Type B pancreatic cell (in vitro differentiated cells): ENCODE data around the gene MTMR1. TPM values are rescaled to one million over a fixed set of nuclear protein-coding genes. Genes with fewer than 3 reads are reported as not detected.

Experiments used
- DNase-seq: peaks from one replicate; pipeline ENCODE4 v3.0.0; 2021; ENCODE audit warnings: mixed read lengths; ENCODE audit not compliant: unreplicated experiment; ENCODE audit errors: extremely low spot score
- H3K27ac Mint-ChIP-seq: 2 replicates; pipeline ENCODE4 v1.8.0; 2021; ENCODE audit warnings: mild to moderate bottlenecking, mixed read lengths
- H3K27me3 Mint-ChIP-seq: 2 replicates; pipeline ENCODE4 v1.8.0; 2021; ENCODE audit warnings: mixed read lengths
- H3K36me3 Mint-ChIP-seq: 2 replicates; pipeline ENCODE4 v1.8.0; 2021; ENCODE audit warnings: mixed read lengths
- H3K4me1 Mint-ChIP-seq: one replicate; pipeline ENCODE4 v1.8.0; 2021; ENCODE audit warnings: mixed read lengths; ENCODE audit not compliant: unreplicated experiment
- H3K4me3 Mint-ChIP-seq: 2 replicates; pipeline ENCODE4 v1.8.0; 2021; ENCODE audit warnings: mild to moderate bottlenecking, mixed read lengths
- H3K9me3 Mint-ChIP-seq: 2 replicates; pipeline ENCODE4 v1.8.0; 2021; ENCODE audit warnings: mixed read lengths
- total RNA-seq: library from RNA; stranded (reverse); gene quantifications from 2 replicates; pipeline ENCODE4 v1.2.1, GENCODE V29; 2021; ENCODE audit warnings: low replicate concordance
- TF ChIP-seq, protein P1 (sequence below): fragments of 200-600 bp; sonication (generic); conservative IDR thresholded peaks from 2 replicates; pipeline ENCODE4 v1.5.0; 2021; ENCODE audit warnings: antibody characterized with exemption, mild to moderate bottlenecking

MTMR1 gene
- total RNA-seq, 1 donor from 2014 or later = 21.8 TPM

DNA sequence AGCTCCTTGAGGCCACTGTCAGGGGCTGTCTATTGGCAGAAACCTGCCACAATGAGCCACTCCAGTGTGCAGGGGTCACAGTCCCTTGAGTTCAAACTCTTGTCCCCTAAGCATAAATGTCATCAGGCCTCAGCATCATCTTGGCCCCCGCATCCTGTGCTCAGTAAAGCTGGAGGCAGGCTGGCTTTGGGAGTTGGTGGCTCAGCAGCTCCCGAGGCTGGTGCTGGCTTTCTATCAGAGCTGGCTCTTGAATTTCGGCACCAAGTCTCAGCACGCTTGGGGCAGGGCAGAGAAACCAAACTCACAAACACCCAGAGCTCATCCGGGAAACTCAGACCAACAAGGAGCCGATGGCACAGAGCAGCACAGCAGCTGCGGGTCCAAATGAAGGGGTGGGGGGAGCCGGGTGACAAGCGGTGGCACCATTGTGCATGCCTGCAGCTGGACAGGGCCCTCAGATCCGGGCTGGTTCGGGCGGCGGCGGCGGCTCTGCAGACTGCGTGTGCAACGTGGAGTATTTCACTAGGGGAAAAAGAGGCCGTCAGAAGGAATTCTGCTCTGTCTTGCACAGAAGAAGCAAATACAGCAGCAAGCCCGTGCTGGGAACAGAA, 75.5 kb downstream of the MTMR1 start:
- Mint-ChIP-seq H3K9me3 (no peaks in the 10 kb centered on the region), H3K36me3 (no peaks in the 10 kb centered on the region), H3K4me1 (no peaks in the 10 kb centered on the region), H3K27ac (no peak overlapping the region), H3K27me3 (no peaks in the 10 kb centered on the region), H3K4me3 (no peak overlapping the region)
- DNase-seq = no peak
- TF ChIP-seq, protein P1, sequence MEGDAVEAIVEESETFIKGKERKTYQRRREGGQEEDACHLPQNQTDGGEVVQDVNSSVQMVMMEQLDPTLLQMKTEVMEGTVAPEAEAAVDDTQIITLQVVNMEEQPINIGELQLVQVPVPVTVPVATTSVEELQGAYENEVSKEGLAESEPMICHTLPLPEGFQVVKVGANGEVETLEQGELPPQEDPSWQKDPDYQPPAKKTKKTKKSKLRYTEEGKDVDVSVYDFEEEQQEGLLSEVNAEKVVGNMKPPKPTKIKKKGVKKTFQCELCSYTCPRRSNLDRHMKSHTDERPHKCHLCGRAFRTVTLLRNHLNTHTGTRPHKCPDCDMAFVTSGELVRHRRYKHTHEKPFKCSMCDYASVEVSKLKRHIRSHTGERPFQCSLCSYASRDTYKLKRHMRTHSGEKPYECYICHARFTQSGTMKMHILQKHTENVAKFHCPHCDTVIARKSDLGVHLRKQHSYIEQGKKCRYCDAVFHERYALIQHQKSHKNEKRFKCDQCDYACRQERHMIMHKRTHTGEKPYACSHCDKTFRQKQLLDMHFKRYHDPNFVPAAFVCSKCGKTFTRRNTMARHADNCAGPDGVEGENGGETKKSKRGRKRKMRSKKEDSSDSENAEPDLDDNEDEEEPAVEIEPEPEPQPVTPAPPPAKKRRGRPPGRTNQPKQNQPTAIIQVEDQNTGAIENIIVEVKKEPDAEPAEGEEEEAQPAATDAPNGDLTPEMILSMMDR = no peak

DNA sequence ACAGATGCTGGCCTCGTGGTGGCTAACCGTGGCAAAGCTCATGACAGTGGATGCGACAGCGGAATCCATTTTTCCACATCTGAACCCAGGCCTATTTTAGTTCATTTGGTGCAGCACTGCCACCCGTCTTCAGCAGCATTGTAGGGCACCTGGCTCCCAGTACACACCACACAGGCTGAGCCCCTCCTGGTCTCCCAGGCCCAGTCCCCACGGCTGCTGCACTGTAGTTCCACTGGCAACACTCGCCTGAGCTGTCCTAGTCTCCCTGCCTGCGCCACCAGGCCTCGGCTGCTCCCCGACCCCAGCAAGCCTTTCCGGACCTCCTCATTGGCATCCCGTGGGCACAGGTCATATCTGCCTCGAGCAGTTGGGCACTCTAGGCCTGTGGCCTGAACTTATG, 76.2 kb downstream of the MTMR1 start:
- Mint-ChIP-seq H3K4me3 (no peak overlapping the region), H3K27ac (no peak overlapping the region), H3K27me3 (no peaks in the 10 kb centered on the region), H3K4me1 (no peaks in the 10 kb centered on the region), H3K36me3 (no peaks in the 10 kb centered on the region), H3K9me3 (no peaks in the 10 kb centered on the region)
- DNase-seq = no peak
- TF ChIP-seq, protein P1 = no peak

DNA sequence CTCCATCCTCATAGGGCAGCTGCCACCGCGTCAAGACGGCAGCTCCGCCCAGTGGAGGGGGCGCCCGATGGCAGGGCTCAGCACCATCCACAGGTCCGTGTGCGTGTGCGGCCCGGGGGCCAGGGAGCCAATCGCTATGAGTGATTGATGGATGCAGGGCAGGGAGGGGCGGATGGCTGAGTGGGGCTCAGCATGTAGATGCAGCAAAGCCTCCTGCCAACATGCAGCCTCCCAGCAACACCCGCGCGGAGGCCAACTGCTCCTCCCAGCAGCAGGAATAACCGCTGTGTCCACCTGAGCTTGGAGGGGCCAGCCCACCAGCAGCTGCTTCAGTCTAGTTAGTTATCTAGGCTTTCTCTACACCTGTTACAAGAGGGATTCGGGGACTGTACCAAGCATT, 77.4 kb downstream of the MTMR1 start:
- Mint-ChIP-seq H3K4me3 (no peak overlapping the region), H3K4me1 (no peaks in the 10 kb centered on the region), H3K36me3 (no peaks in the 10 kb centered on the region), H3K27ac (no peak overlapping the region), H3K9me3 (no peaks in the 10 kb centered on the region), H3K27me3 (no peaks in the 10 kb centered on the region)
- TF ChIP-seq, protein P1 = no peak
- no peak for DNase-seq

DNA sequence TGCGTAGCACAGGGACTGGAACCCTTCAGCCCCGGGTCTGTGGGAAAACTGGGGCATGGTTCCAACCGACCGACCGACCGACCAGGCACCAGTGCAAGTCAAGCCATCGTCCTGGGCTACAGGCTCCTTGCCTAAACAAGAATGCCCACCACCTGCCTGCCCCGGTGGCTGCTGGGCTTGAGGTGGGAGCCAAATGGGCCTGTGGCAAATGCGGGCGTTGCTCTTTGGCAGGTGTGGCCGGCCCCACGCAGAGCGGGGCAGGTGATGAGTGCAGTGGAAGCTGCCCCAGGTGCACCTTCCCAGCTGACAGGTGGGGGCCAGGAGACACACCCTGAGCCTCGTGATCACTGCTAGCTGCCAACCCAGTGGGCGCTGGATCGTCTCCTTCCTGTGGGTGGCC, 77.9 kb downstream of the MTMR1 start:
- no peaks in the 10 kb centered on the region for H3K36me3 Mint-ChIP-seq
- H3K27ac Mint-ChIP-seq = no peak overlapping the region
- no peaks in the 10 kb centered on the region for H3K27me3 Mint-ChIP-seq
- H3K4me1 Mint-ChIP-seq = no peaks in the 10 kb centered on the region
- H3K4me3 Mint-ChIP-seq = no peak overlapping the region
- no peaks in the 10 kb centered on the region for H3K9me3 Mint-ChIP-seq
- no peak for DNase-seq
- TF ChIP-seq, protein P1 = no peak

DNA sequence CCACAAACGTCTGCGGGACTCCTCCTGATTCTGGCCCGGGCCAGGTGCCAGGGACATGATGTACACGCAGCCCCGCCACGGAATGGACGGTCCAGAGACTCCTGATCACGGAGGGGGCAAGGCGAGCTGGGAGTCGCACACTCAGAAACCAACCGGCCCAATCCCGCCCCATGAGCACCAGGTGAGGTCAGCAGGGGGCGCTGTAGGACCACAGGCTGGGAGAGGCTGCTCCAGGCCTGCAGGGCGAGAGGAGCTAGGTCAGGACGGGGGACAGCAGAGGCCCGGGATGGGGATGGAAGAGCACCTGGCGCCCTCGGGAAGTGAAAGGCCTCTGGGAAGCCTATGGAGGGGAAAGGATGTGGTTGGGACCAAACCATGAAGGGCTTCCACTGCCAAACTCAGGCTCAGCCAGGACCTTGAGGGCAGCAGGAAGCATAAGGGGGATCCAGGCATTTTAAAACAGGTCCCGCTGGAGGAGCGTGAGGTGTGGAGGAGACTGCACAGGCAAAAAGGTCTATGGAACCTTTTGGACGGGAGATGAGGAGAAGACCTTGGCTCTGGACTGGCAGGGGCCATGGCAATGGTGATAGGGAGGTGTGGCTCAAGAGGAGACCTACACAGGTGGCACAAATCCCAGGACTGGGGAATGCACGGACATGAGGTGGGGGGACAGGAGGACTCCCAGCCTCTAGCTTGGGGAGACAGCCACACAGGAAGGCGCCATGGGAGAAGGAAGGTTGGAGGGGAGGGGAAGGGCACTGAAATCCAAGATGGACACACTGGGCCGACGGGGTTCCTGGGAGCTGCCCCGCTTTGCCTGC, 79.2 kb downstream of the MTMR1 start:
- Mint-ChIP-seq H3K36me3 (no peaks in the 10 kb centered on the region), H3K27me3 (no peaks in the 10 kb centered on the region), H3K27ac (no peak overlapping the region), H3K4me3 (no peak overlapping the region), H3K9me3 (no peaks in the 10 kb centered on the region), H3K4me1 (no peaks in the 10 kb centered on the region)
- TF ChIP-seq, protein P1 = peak; percentile 81
- peak; percentile 82 for DNase-seq
